ENCODE results near the gene FMN2. TPM values are rescaled to one million over a fixed set of nuclear protein-coding genes. Genes with fewer than 3 reads are reported as not detected.
"Not testable (repeated sequence)": the region's sequence is repeated elsewhere in the genome, so short reads cannot be mapped to it uniquely, and the experiment has no call there.

The FMN2 gene
- total RNA-seq, 1 donor = not detected

DNA sequence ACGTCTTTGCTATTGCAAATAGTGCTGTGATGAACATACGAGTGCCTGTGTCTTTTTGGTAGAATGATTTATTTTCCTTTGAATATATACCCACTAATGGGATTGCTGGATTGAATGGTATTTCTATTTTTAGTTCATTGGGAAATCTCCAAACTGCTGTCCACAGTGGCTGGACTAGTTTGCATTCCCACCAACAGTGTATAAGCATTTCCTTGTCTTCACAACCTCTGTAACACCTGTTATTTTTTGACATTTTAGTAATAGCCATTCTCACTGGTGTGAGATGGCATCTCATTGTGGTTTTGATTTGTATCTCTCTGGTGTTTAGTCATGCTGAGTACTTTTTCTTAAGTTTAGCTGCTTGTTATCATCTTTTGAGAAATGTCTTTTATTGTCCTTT, 215.0 kb downstream of the FMN2 start:
- Histone ChIP-seq H3K4me3 (ENCODE audit: low read length) (no peak overlapping the region), H3K27me3 (ENCODE audit: insufficient read depth, low read length) (no peaks in the 10 kb centered on the region), H3K4me1 (ENCODE audit: insufficient read depth, low read length) (no peaks in the 10 kb centered on the region), H3K9me3 (ENCODE audit: low read depth, low read length) (peaks cover 4% of the 10 kb centered on the region)

DNA sequence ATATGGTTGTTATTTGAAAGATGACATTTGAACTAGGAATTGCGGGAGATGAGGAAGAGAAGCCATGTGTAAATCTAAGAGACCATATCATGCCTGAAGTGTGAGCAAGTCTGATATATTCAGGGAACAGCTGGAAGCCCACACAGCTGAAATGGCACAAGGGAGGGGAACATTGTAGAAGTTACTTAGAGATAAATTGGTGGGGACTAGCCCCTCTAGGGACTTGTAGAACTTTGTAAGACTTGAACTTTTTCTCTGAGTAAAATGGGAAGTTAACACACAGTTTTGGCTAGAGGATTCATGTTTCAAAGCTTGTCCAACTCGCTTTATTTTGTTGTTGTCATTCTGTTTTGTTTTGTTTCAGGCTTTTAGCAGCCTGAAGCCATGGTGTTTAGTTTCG, 216.4 kb downstream of the FMN2 start:
- no peak overlapping the region for H3K4me3 ChIP-seq (ENCODE audit: low read length)
- H3K4me1 ChIP-seq (ENCODE audit: insufficient read depth, low read length) = no peaks in the 10 kb centered on the region
- H3K9me3 ChIP-seq (ENCODE audit: low read depth, low read length) = peaks cover 10% of the 10 kb centered on the region
- H3K27me3 ChIP-seq (ENCODE audit: insufficient read depth, low read length) = no peaks in the 10 kb centered on the region

DNA sequence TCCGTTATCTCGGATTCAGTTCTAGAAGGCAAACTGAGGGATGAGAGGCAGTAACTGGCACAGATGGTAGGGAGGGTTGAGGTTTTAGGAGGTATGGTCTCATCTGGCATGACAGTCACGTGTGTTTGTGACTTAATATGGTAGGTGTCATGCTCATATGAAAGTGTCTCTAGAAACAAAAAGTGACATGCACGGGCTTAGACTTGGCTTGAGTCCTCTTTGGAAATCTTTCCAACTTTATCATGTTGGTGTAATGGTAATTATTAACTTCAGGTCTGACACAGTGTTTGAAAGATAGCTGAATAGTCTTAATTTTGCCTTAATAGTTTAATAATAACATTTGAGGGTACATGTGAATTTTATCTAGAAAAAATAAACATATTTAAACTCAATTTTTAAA, 218.1 kb downstream of the FMN2 start:
- Histone ChIP-seq H3K9me3 (ENCODE audit: low read depth, low read length) (peaks cover 11% of the 10 kb centered on the region), H3K4me3 (ENCODE audit: low read length) (no peak overlapping the region), H3K27me3 (ENCODE audit: insufficient read depth, low read length) (no peaks in the 10 kb centered on the region), H3K4me1 (ENCODE audit: insufficient read depth, low read length) (no peaks in the 10 kb centered on the region)

DNA sequence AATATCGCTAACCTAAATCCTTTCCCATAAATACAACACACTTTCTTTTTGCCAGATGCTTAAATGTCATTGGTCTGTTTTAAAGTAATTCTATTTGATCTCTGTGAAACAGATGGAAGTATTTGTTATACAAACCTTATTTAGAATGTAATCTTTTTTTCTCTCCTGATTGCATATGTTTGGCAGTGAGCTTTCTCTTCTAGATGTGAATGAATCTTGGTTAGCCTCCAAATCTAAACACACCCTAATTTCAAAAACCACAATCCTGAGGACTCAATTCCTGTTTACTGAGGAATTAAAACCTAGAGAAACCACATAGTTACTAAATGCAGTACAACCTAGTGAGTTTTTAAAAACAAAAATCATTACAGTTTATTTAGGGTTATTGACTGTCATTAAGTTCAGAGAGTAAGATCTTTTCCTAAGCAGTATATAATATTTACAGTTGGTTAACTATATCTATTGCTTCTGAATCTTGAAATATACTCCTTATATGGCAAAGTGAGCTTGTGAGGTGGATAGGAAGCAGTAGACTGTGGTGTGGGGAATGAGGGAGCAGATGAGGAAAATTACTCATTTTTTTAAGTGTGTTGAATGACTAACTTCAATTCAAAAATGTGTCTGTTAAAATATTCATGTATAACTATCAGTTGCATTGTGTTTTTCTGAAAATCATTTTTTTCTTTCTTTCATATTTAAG, 218.7 kb downstream of the FMN2 start:
- Histone ChIP-seq H3K9me3 (ENCODE audit: low read depth, low read length) (peaks cover 11% of the 10 kb centered on the region), H3K27me3 (ENCODE audit: insufficient read depth, low read length) (no peaks in the 10 kb centered on the region), H3K4me1 (ENCODE audit: insufficient read depth, low read length) (no peaks in the 10 kb centered on the region), H3K4me3 (ENCODE audit: low read length) (no peak overlapping the region)

DNA sequence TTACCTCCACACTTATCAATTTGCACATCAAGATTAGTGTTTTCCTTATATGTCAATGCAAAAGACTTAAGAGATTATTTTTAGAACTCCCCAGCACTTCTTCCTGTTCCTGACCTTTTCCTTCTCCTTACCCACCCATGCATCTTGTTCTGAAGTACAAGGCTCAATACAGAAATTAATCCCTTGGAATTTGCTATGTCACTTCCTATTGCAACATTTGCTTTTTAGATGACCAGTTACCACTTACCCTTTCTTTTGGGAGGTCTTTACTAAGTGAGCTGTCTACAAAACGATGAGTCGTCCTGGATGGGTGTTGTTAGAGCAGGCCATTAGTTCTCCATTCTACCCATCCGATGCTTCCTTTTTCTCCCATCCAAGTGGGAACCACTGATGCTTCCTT, 221.2 kb downstream of the FMN2 start:
- H3K27me3 ChIP-seq (ENCODE audit: insufficient read depth, low read length) = no peaks in the 10 kb centered on the region
- peaks cover 6% of the 10 kb centered on the region for H3K9me3 ChIP-seq (ENCODE audit: low read depth, low read length)
- H3K4me1 ChIP-seq (ENCODE audit: insufficient read depth, low read length) = no peaks in the 10 kb centered on the region
- H3K4me3 ChIP-seq (ENCODE audit: low read length) = no peak overlapping the region

DNA sequence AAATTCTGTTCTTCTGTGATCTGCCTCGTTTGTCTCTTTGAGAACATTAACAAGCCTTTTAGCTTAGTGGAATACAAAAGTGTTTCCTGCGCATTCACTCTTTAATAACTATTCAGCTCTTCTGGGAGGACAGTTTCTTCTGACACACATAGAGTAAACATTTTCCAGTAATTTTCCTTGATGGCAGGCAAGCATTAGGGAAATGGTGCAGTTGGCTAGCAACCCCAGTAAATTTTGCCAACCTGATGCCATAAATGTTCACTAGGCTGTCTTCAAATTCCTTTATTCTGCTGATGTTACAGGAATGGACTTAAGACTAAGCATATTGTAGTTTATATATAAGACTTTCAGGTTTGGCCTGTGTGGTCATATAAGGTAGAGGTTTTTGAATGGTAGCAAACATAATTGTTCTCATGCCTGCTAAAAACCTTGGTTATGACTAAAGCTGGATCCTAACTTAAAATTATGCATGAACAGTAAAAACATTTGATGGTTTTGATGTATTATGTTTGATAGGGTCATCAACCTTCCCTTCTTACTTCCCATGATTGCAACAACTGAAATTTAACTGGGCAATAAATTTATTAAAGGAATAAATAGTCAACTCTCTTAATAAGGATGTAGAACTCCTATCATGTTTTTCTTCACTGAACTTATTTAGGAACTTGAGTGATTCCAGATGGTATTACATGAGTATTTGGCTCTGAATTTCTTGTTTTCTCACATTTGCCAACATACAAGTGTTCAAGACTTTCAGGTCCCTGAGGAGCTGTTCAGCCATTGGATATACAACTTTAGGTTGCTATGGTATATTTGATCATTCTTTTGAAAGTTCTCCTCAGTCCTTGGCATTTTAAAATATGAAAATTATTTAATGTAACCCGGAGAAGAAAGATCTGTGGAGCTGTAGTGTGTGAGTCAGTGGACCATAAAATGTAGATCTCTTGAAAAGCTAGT, 223.4 kb downstream of the FMN2 start:
- no peaks in the 10 kb centered on the region for H3K27me3 ChIP-seq (ENCODE audit: insufficient read depth, low read length)
- no peaks in the 10 kb centered on the region for H3K4me1 ChIP-seq (ENCODE audit: insufficient read depth, low read length)
- H3K4me3 ChIP-seq (ENCODE audit: low read length) = no peak overlapping the region
- H3K9me3 ChIP-seq (ENCODE audit: low read depth, low read length) = peaks cover 11% of the 10 kb centered on the region

DNA sequence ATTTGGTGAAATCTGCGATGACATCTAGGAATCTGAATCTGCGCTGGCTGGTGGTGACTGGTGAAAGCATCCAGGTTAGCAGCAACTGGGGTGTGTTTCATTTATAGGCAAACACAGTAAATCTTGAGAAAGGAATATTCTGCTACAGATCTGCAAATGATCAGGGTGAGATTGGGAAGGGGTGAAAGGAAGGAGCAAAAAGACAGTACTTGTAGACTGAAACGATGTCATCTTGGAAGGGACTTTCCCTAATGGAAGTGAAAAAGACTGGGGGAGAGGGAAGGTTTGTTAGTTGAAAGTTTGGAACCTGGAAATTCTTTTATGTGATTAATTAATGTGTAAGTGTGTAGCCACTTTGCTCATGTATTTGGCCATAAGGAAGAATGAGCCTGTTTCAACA, 228.3 kb downstream of the FMN2 start:
- no peaks in the 10 kb centered on the region for H3K4me1 ChIP-seq (ENCODE audit: insufficient read depth, low read length)
- H3K9me3 ChIP-seq (ENCODE audit: low read depth, low read length) = peaks cover 5% of the 10 kb centered on the region
- H3K27me3 ChIP-seq (ENCODE audit: insufficient read depth, low read length) = no peaks in the 10 kb centered on the region
- H3K4me3 ChIP-seq (ENCODE audit: low read length) = no peak overlapping the region

DNA sequence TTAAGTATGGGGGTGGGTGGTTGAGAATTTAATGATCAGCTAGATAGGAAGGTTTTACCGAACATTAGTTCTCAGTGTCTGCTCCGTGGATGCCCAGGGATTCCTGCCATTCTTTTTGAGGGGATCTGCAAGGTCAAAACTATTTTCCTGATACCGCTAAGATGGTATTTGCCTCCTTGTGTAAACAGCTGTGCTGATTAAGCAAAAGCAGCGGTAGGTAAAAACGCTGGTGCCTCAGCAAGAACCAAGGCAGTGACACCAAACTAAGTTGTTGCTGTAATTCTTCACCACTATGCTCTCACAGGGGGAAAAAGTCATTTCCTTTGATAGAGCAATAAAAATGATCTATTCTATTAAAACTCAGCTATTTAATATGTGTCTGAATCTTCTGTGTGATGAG, 229.0 kb downstream of the FMN2 start:
- Histone ChIP-seq H3K4me3 (ENCODE audit: low read length) (no peak overlapping the region), H3K4me1 (ENCODE audit: insufficient read depth, low read length) (no peaks in the 10 kb centered on the region), H3K9me3 (ENCODE audit: low read depth, low read length) (peaks cover 5% of the 10 kb centered on the region), H3K27me3 (ENCODE audit: insufficient read depth, low read length) (no peaks in the 10 kb centered on the region)

DNA sequence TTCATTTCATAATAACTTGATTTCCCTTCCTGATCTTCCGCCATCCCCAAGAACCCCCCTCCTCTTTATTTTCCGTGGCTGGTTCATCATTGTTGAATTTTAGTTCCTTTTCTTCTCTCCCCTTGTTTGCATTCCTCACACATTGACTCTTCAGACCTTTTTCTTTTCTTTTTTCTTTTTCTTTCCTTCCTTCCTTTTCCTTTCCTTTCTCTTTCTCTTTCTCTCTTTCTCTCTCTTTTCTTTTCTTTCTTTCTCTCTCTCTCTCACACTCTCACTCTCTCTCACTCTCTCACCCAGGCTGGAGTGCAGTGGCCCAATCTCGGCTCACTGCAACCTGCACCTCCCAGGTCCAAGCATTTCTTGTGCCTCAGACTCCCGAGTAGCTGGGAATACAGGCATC, 231.3 kb downstream of the FMN2 start:
- no peaks in the 10 kb centered on the region for H3K4me1 ChIP-seq (ENCODE audit: insufficient read depth, low read length)
- no peaks in the 10 kb centered on the region for H3K27me3 ChIP-seq (ENCODE audit: insufficient read depth, low read length)
- H3K9me3 ChIP-seq (ENCODE audit: low read depth, low read length) = peaks cover 5% of the 10 kb centered on the region
- H3K4me3 ChIP-seq (ENCODE audit: low read length) = no peak overlapping the region

DNA sequence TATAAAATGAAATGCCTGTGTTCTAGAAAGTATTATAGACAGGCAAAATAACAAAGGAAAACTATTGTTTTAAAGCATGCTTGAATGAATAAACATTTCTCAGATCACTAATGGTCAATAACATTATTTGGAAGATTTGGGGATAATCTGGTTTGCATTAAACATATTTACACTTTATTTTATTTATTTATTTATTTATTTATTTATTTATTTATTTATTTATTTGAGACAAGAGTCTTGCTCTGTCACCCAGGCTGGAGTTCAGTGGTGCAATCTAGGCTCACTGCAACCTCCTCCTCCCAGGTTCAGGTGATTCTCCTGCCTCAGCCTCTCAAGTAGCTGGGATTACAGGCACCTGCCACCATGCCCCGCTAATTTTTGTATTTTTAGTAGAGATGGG, 236.7 kb downstream of the FMN2 start:
- not testable (repeated sequence) for H3K9me3 ChIP-seq (ENCODE audit: low read depth, low read length); H3K27me3 ChIP-seq (ENCODE audit: insufficient read depth, low read length); H3K4me1 ChIP-seq (ENCODE audit: insufficient read depth, low read length); H3K4me3 ChIP-seq (ENCODE audit: low read length)

DNA sequence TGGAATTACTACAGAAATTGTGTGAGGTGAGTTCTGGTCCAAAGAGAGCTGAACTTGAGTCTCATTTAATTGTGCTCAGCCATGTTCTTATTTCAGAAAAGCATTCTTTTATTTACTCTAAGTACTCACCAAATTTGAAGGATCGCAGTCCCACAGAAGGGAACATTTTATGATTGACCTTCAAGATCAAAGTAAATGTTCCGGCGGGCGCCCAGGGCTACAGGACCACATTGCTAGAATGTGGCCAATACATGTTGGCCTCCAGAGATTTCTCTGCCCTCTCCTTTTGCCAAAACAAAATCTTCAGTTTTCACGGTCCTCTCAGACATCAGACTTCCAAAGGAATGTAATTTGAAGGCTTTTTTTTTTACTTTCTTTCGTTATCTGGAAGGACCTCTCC, 237.8 kb downstream of the FMN2 start:
- no peak overlapping the region for H3K4me3 ChIP-seq (ENCODE audit: low read length)
- H3K4me1 ChIP-seq (ENCODE audit: insufficient read depth, low read length) = no peaks in the 10 kb centered on the region
- H3K9me3 ChIP-seq (ENCODE audit: low read depth, low read length) = no peaks in the 10 kb centered on the region
- H3K27me3 ChIP-seq (ENCODE audit: insufficient read depth, low read length) = no peaks in the 10 kb centered on the region

DNA sequence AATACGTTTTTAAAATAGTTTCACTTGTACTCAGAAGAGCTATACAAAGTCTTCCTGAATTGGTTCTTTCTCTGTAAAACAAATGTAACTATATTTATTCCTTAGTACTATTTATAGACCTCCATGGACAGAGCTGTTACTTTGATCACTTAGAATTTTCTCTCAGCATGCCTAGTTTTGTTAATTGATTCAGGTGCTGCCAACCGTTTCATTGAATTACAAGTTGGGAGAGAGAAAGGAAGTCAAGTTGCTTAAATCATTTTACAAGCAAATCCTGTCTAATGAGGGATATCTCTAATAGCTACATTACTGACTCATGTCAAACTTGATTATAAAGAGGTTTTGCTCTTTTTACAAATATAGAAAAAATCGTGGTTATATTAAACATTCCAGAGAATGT, 241.0 kb downstream of the FMN2 start:
- Histone ChIP-seq H3K9me3 (ENCODE audit: low read depth, low read length) (no peaks in the 10 kb centered on the region), H3K27me3 (ENCODE audit: insufficient read depth, low read length) (no peaks in the 10 kb centered on the region), H3K4me1 (ENCODE audit: insufficient read depth, low read length) (no peaks in the 10 kb centered on the region), H3K4me3 (ENCODE audit: low read length) (no peak overlapping the region)

DNA sequence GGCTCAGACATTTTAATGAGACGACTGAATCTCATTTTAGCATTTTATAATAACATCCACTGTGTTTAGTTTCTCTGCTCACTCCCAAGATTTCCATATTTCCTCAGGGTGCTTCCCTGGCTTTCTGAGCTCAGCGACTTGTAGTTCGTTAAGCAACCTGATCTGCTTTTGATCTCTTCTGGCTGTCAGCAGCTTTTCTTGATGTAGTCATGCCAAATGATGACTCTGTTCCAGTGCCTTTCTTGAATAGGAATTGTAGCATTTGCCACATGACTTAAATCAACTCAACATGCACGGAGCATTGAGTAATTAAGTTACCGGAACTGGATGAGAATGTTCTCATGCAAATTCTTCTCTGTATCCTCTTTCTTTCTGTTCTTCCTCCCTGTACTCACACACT, 246.1 kb downstream of the FMN2 start:
- no peaks in the 10 kb centered on the region for H3K27me3 ChIP-seq (ENCODE audit: insufficient read depth, low read length)
- H3K9me3 ChIP-seq (ENCODE audit: low read depth, low read length) = no peaks in the 10 kb centered on the region
- no peaks in the 10 kb centered on the region for H3K4me1 ChIP-seq (ENCODE audit: insufficient read depth, low read length)
- H3K4me3 ChIP-seq (ENCODE audit: low read length) = no peak overlapping the region

DNA sequence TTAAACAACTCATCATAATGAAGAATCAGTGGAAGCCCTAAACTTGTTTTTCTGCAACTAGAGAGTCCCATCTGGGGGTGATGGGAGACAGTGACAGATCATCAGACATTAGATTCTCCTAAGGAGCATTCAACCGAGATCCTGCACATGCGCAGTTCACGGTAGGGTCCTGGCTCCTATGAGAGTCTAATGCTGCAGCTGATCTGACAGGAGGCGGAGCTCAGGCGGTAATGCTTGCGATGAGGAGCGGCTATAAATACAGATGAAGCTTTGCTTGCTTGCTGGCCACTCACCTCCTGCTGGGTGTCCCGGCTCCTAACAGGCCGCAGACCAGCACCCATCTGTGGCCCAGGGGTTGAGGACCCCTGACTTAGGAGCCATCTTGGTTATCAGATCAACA, 247.2 kb downstream of the FMN2 start:
- Histone ChIP-seq H3K4me1 (ENCODE audit: insufficient read depth, low read length) (no peaks in the 10 kb centered on the region), H3K27me3 (ENCODE audit: insufficient read depth, low read length) (no peaks in the 10 kb centered on the region), H3K9me3 (ENCODE audit: low read depth, low read length) (no peaks in the 10 kb centered on the region)

DNA sequence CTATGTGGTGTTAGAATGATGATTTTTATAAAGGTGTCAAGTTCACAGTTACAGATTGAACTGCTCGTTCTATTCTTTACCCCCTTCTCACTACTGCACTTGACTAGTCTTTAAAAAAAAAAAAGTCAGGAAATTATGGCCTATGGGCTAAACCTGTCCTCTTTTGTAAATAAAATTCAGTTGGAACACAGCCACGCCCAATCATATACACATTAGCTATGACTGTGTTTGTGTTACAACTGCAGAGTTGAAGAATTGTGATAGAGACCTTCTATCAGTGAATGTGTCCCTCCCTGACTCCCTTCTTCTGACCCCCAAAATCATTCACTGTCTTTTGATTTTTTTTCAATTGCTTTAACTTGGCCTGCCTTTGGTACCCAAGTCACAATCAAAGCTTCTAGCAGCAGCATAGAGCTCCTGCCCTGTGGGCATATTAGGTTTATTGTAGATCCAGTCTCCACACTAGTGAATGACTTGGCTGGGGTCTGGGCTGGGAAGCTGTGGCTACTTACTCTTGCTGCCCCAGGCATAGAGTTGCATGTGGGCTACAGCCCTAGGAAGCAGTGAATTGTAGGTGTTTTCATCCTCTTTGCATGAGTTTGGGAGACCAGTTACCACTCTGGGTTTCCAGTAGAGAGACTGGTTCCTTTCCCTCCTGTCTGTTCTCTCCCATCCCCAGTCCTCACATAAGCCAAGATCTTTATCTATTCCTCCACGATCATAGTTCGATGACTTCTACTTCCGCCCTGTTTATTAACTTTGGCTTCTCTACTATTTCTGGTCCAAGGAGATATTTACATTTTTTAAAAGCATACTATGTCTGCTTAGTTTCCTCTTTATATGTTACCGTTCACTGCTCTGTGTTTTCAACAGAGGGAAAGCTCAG, 249.9 kb downstream of the FMN2 start:
- H3K27me3 ChIP-seq (ENCODE audit: insufficient read depth, low read length) = no peaks in the 10 kb centered on the region
- H3K4me1 ChIP-seq (ENCODE audit: insufficient read depth, low read length) = no peaks in the 10 kb centered on the region
- H3K4me3 ChIP-seq (ENCODE audit: low read length) = no peak overlapping the region
- no peaks in the 10 kb centered on the region for H3K9me3 ChIP-seq (ENCODE audit: low read depth, low read length)

More for the DNA sequence above, 247.2 kb downstream of the FMN2 start:
- no peak overlapping the region for H3K4me3 ChIP-seq (ENCODE audit: low read length)
